Keratinocyte (primary cell): Measurements from ENCODE around the gene SDK1. TPM values are rescaled to one million over a fixed set of nuclear protein-coding genes. Genes with fewer than 3 reads are reported as not detected.

Experiments
- DNase-seq: peaks from one replicate; pipeline ENCODE4 v3.0.0-alpha.2; 2011; ENCODE audit warnings: low read depth, missing footprints, low spot score
- FAIRE-seq: peaks from 2 replicates; lab custom pipeline; 2011; peaks lifted over from hg19 to GRCh38; lab: Jason Lieb, UNC
- H2AFZ ChIP-seq: 2 replicates; pipeline ENCODE4 v1.6.0; 2012; ENCODE audit warnings: low read length, control low read depth, inconsistent platforms; ENCODE audit not compliant: control insufficient read depth
- H3K27ac ChIP-seq: 2 replicates; pipeline ENCODE4 v1.5.1; 2011; ENCODE audit warnings: low read length; ENCODE audit not compliant: control insufficient read depth, insufficient read depth
- H3K27me3 ChIP-seq: 3 replicates; pipeline ENCODE4 v1.6.0; 2011; ENCODE audit warnings: low read length; ENCODE audit not compliant: control insufficient read depth, insufficient read depth; ENCODE audit errors: extremely low read depth
- H3K36me3 ChIP-seq, 2 experiments: 2 replicates in 1 of 2; 3 replicates in 1 of 2; pipeline ENCODE4 v1.5.1; 2011; ENCODE audit warnings: low read length in 2 of 2, mild to moderate bottlenecking in 1 of 2; ENCODE audit not compliant: control insufficient read depth in 2 of 2, insufficient read depth in 2 of 2; ENCODE audit errors: extremely low read depth in 1 of 2
- H3K4me1 ChIP-seq: 3 replicates; pipeline ENCODE4 v1.5.1; 2011; ENCODE audit warnings: low read length; ENCODE audit not compliant: control insufficient read depth, insufficient read depth; ENCODE audit errors: extremely low read depth
- H3K4me2 ChIP-seq: 3 replicates; pipeline ENCODE4 v1.6.0; 2011; ENCODE audit warnings: low read depth, low read length; ENCODE audit not compliant: control insufficient read depth, insufficient read depth; ENCODE audit errors: extremely low read depth
- H3K4me3 ChIP-seq, 3 experiments: fragments of 200-600 bp in 1 of 3; sonication (generic) in 1 of 3; 2 replicates in 2 of 3; 3 replicates in 1 of 3; pipeline ENCODE4 v1.5.1; 2011 to 2016; ENCODE audit warnings: low read length in 3 of 3, mild to moderate bottlenecking in 3 of 3, control low read depth in 2 of 3, inconsistent platforms in 1 of 3, low read depth in 1 of 3, mixed read lengths in 1 of 3, mixed run types in 1 of 3, moderate library complexity in 1 of 3; ENCODE audit not compliant: control insufficient read depth in 2 of 3, insufficient read depth in 2 of 3; ENCODE audit errors: extremely low read depth in 1 of 3
- H3K79me2 ChIP-seq: 2 replicates; pipeline ENCODE4 v1.6.0; 2012; ENCODE audit warnings: low read length; ENCODE audit not compliant: control insufficient read depth, insufficient read depth
- H3K9ac ChIP-seq: 3 replicates; pipeline ENCODE4 v1.6.0; 2011; ENCODE audit warnings: low read length; ENCODE audit not compliant: control insufficient read depth, insufficient read depth; ENCODE audit errors: extremely low read depth
- H3K9me1 ChIP-seq: 3 replicates; pipeline ENCODE4 v1.6.0; 2011; ENCODE audit warnings: low read length; ENCODE audit not compliant: control insufficient read depth, insufficient read depth; ENCODE audit errors: extremely low read depth
- H3K9me3 ChIP-seq: 2 replicates; pipeline ENCODE4 v1.5.1; 2012; ENCODE audit warnings: low read depth, low read length; ENCODE audit not compliant: control insufficient read depth
- H4K20me1 ChIP-seq: 3 replicates; pipeline ENCODE4 v1.6.0; 2011; ENCODE audit warnings: low read length; ENCODE audit not compliant: control insufficient read depth, insufficient read depth; ENCODE audit errors: extremely low read depth
- EZH2 ChIP-seq: IDR thresholded peaks from one replicate; pipeline ENCODE4 v1.6.1; 2012; ENCODE audit warnings: inconsistent platforms, mild to moderate bottlenecking, low read length, moderate library complexity
- dilution Hi-C: fragments of 300-500 bp; cut with MboI; formaldehyde crosslinking; loops from one replicate; pipeline ENCODE4 v1.7.0; 2020; ENCODE audit warnings: low sequenced_read_pairs; ENCODE audit not compliant: extremely low pct_ligation_motif_present
- polyA plus RNA-seq, 5 experiments: library from polyadenylated mRNA; depleted of rRNA in 3 of 5; stranded (reverse) in 3 of 5; stranded (forward) in 1 of 5; unstranded in 1 of 5; fragments of >200 nt; gene quantifications; 1 replicate in 1 of 5; 2 replicates in 3 of 5; 3 replicates in 1 of 5; pipeline versions ENCODE4 v1.2.1 to v1.2.3, GENCODE V29; 2011 to 2012; ENCODE audit warnings: missing spikeins in 2 of 5, low read depth in 1 of 5, low replicate concordance in 1 of 5
- TF ChIP-seq, protein P1 (sequence below), 3 experiments: IDR thresholded peaks in 1 of 3; conservative IDR thresholded peaks in 1 of 3; optimal IDR thresholded peaks in 1 of 3; 2 replicates in 2 of 3; 3 replicates in 1 of 3; pipeline versions ENCODE3 to v1.5.1; 2011; ENCODE audit warnings: low read length in 3 of 3, mild to moderate bottlenecking in 3 of 3, moderate library complexity in 2 of 3, control low read depth in 1 of 3, inconsistent platforms in 1 of 3; ENCODE audit not compliant: insufficient read depth in 2 of 3; ENCODE audit errors: extremely low read depth in 1 of 3

The SDK1 gene
- polyA plus RNA-seq, 1 donor (not counting 4 experiments of a cell fraction or from before 2014, with no cell fraction given): 0.66 TPM

DNA sequence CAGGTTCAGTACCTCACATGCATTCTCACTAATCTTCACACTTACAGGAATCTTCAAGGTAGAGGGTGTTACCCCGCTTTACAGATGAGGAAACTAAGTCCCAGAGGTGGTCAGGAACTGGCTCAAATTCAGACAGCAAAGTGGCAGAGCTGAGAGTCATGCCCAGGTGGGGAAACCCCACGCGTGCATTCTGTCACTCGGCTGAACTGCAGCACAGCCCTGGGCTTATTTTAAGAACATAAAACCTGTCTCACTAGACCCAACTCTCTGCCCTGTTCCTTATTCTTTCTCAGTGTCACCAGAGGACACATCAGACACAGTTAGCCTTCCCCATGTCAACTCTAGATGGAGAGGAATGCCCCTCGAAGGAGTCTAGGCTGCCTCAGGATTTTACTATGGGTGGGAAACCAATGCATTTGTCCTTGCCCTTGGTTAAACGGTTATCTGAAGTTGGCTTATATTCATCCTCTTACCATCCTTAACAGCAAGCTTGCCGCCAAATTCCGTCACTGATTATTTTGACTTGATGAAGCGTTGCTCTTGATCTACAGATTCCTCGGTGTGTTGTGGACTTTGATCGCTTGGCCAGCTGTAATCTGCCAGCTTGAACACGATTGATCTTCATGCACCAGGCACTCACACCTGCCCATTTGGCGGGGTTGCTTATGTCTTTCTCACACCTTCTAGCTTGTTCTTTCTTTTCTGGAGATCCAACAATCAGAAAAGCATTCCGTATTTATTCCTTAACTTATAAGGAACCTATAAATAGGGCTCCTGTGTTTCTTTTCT lies 627.9 kb downstream of the SDK1 start:
- Histone ChIP-seq H3K36me3 (peaks cover 0 to 3% of the 10 kb centered on the region in 2 experiments), H3K79me2 (no peaks in the 10 kb centered on the region), H3K9me1 (no peaks in the 10 kb centered on the region), H3K27me3 (peaks cover 8% of the 10 kb centered on the region), H3K4me3 (no peak overlapping the region), H3K9ac (no peak overlapping the region), H4K20me1 (no peaks in the 10 kb centered on the region), H3K4me2 (no peak overlapping the region), H3K9me3 (no peaks in the 10 kb centered on the region), H3K27ac (no peak overlapping the region), H3K4me1 (no peaks in the 10 kb centered on the region), H2AFZ (no peak overlapping the region)
- dilution Hi-C loops: no loop called here
- FAIRE-seq (no peak), DNase-seq (no peak)
- TF ChIP-seq, protein P1, sequence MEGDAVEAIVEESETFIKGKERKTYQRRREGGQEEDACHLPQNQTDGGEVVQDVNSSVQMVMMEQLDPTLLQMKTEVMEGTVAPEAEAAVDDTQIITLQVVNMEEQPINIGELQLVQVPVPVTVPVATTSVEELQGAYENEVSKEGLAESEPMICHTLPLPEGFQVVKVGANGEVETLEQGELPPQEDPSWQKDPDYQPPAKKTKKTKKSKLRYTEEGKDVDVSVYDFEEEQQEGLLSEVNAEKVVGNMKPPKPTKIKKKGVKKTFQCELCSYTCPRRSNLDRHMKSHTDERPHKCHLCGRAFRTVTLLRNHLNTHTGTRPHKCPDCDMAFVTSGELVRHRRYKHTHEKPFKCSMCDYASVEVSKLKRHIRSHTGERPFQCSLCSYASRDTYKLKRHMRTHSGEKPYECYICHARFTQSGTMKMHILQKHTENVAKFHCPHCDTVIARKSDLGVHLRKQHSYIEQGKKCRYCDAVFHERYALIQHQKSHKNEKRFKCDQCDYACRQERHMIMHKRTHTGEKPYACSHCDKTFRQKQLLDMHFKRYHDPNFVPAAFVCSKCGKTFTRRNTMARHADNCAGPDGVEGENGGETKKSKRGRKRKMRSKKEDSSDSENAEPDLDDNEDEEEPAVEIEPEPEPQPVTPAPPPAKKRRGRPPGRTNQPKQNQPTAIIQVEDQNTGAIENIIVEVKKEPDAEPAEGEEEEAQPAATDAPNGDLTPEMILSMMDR (optimal IDR thresholded peaks at IDR 0.05 in 1 of 3, IDR thresholded peaks at IDR 0.05 in 1 of 3, conservative IDR thresholded peaks at IDR 0.05 in 1 of 3; ENCODE audit: extremely low read depth in 1 of 3, insufficient read depth in 2 of 3, low read length in 3 of 3): no peak
- TF ChIP-seq EZH2: no peak

GRCh38 chr7:3931843-3932242 lies 630.8 kb downstream of the SDK1 start:
- dilution Hi-C loops: no loop called here
- no peak for DNase-seq
- Histone ChIP-seq H3K4me1 (no peaks in the 10 kb centered on the region), H3K4me3 (no peak overlapping the region), H3K27ac (no peak overlapping the region), H3K9ac (no peak overlapping the region), H2AFZ (no peak overlapping the region), H3K79me2 (no peaks in the 10 kb centered on the region), H4K20me1 (no peaks in the 10 kb centered on the region), H3K9me3 (no peaks in the 10 kb centered on the region), H3K9me1 (no peaks in the 10 kb centered on the region), H3K27me3 (peaks cover 5% of the 10 kb centered on the region), H3K4me2 (no peak overlapping the region), H3K36me3 (peaks cover 0 to 3% of the 10 kb centered on the region in 2 experiments)
- TF ChIP-seq EZH2: no peak
- TF ChIP-seq, protein P1 (optimal IDR thresholded peaks at IDR 0.05 in 1 of 3, IDR thresholded peaks at IDR 0.05 in 1 of 3, conservative IDR thresholded peaks at IDR 0.05 in 1 of 3; ENCODE audit: extremely low read depth in 1 of 3, insufficient read depth in 2 of 3, low read length in 3 of 3): no peak
- no peak for FAIRE-seq
